ENCODE measurements around the gene AKIRIN2.
"Not testable (repeated sequence)": the region's sequence is repeated elsewhere in the genome, so short reads cannot be mapped to it uniquely, and the experiment has no call there.

AKIRIN2 gene

DNA sequence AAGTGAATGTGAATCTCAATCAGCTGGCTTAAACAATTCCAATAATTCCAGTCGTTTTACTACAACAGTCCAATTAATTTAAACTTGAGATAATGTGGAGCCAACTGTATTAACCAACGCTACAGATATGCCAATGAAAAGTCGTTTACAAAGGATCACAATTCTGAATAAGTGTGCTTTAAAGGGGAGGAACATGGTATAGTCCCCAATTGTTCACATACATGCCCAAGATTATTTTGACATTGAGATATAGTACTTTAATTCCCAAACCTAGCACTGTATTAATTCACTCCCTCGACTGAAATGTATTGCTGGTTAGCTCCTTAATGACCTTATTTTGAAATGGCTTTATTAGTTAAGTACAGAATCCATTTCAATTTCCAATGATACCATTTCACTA lies 2.5 kb downstream of the AKIRIN2 start:
- Histone ChIP-seq H3K9ac (ENCODE audit: low read length) (peak overlapping the region; percentile 96), H3K9me3 (ENCODE audit: control insufficient read depth, insufficient read depth, low read depth, low read length) (no peaks in the 10 kb centered on the region), H3K4me3 (ENCODE audit: low read depth, low read length) (peak overlapping the region; percentile 87), H3K27ac (ENCODE audit: low read depth, low read length) (peak overlapping the region; percentile 28; the same call in 1 of the 2 replicates), H3K4me1 (ENCODE audit: control insufficient read depth, insufficient read depth, low read length) (peaks cover 23% of the 10 kb centered on the region), H3K27me3 (ENCODE audit: control insufficient read depth, insufficient read depth, low read length) (no peaks in the 10 kb centered on the region), H3K36me3 (ENCODE audit: control insufficient read depth, insufficient read depth, low read length) (peaks cover 21% of the 10 kb centered on the region)

- no peaks in the 10 kb centered on the region for H3K27me3 ChIP-seq (ENCODE audit: control insufficient read depth, insufficient read depth, low read length)
- peak overlapping the region; percentile 27 for H3K9ac ChIP-seq (ENCODE audit: low read length)
- peaks cover 29% of the 10 kb centered on the region for H3K4me1 ChIP-seq (ENCODE audit: control insufficient read depth, insufficient read depth, low read length)
- no peaks in the 10 kb centered on the region for H3K9me3 ChIP-seq (ENCODE audit: control insufficient read depth, insufficient read depth, low read depth, low read length)
- H3K4me3 ChIP-seq (ENCODE audit: low read depth, low read length): peak overlapping the region; percentile 87
- H3K36me3 ChIP-seq (ENCODE audit: control insufficient read depth, insufficient read depth, low read length): peaks cover 21% of the 10 kb centered on the region
- 0 out of 2 replicates have a peak overlapping the region, but pooled peaks have one; percentile 28 for H3K27ac ChIP-seq (ENCODE audit: low read depth, low read length)
Observed at GRCh38 chr6:87698547-87699006, 3.5 kb downstream of the AKIRIN2 start.

DNA sequence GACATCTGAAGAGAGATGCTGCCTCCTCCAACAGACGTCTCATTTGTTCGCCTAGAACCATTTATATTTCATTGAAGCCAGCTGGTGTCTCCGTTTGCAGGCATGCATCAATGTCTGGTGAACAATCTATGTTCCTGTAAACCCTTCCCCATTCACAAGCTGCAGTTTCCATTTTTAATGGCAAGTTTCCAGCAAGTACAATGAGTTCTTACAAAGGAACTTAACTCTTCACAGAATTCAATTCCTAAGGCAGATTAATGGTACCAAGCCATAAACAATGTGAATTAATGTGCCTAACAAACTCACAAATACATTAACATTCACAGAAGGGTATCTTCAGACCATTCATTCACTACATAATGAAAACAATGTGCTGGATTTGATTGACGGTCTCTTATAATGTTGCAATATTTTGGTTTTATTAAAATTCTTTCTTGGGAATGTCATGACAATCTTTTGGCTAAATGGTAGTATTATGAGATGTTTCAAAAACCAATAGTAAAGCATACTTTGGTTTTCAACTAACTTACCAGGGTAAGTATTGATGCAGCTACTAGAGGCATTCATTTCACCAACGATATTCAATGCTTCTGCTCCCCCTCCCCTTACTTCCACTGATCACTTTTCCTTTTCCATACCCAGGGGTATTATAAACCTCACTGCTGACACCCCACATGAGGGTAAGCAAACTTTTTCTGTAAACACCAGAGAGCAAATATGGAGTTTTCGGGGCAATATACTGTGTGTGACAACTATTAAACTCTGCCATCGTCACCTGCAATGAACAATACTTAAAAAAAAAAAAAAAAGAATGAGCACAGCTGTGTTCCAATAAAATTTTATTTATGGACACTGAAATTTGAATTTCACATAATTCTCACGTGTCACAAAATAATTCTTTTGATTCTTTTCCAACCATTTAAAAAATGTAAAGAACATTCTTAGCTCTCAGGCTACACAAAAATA lies 4.2 kb downstream of the AKIRIN2 start:
- Histone ChIP-seq H3K27ac (ENCODE audit: low read depth, low read length) (0 out of 2 replicates have a peak overlapping the region, but pooled peaks have one; percentile 28), H3K4me1 (ENCODE audit: control insufficient read depth, insufficient read depth, low read length) (peaks cover 33% of the 10 kb centered on the region), H3K9ac (ENCODE audit: low read length) (peak overlapping the region; percentile 27)

GRCh38 chr6:87696817-87697216 lies 5.2 kb downstream of the AKIRIN2 start:
- H3K36me3 ChIP-seq (ENCODE audit: control insufficient read depth, insufficient read depth, low read length): peaks cover 21% of the 10 kb centered on the region
- not testable (repeated sequence) for H3K27ac ChIP-seq (ENCODE audit: low read depth, low read length); H3K9me3 ChIP-seq (ENCODE audit: control insufficient read depth, insufficient read depth, low read depth, low read length); H3K9ac ChIP-seq (ENCODE audit: low read length); H3K27me3 ChIP-seq (ENCODE audit: control insufficient read depth, insufficient read depth, low read length)
- 0 out of 2 replicates have a peak overlapping the region, but pooled peaks have one; percentile 87 for H3K4me3 ChIP-seq (ENCODE audit: low read depth, low read length)
- peaks cover 42% of the 10 kb centered on the region for H3K4me1 ChIP-seq (ENCODE audit: control insufficient read depth, insufficient read depth, low read length)

More for the DNA sequence above, 4.2 kb downstream of the AKIRIN2 start:
- Histone ChIP-seq H3K9me3 (ENCODE audit: control insufficient read depth, insufficient read depth, low read depth, low read length) (no peaks in the 10 kb centered on the region), H3K36me3 (ENCODE audit: control insufficient read depth, insufficient read depth, low read length) (peaks cover 21% of the 10 kb centered on the region), H3K27me3 (ENCODE audit: control insufficient read depth, insufficient read depth, low read length) (no peaks in the 10 kb centered on the region), H3K4me3 (ENCODE audit: low read depth, low read length) (peak overlapping the region; percentile 87)

DNA sequence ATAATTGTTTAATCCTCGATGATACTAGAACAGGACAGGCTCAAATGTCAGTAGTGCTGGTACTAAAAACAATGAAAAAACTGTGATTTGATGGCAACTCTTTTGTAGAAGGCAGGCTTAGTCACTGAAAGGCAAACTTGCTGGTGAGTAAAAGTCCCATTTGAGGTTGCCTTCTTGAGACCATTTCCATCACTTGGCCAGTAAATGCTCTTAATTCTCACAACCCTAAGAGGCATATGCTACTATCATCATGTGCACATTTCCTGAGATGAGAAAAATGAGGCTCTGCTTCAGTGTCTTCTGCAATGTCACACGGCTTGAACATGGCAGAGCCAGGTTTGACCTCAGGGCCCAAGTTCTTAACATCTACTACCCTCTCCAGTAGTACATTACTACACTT lies 9.9 kb downstream of the AKIRIN2 start:
- no peak overlapping the region for H3K4me3 ChIP-seq (ENCODE audit: low read depth, low read length)
- H3K27me3 ChIP-seq (ENCODE audit: control insufficient read depth, insufficient read depth, low read length): no peaks in the 10 kb centered on the region
- no peaks in the 10 kb centered on the region for H3K9me3 ChIP-seq (ENCODE audit: control insufficient read depth, insufficient read depth, low read depth, low read length)
- no peaks in the 10 kb centered on the region; the same call in none of the 2 replicates for H3K36me3 ChIP-seq (ENCODE audit: control insufficient read depth, insufficient read depth, low read length)
- H3K4me1 ChIP-seq (ENCODE audit: control insufficient read depth, insufficient read depth, low read length): peaks cover 45% of the 10 kb centered on the region
- H3K9ac ChIP-seq (ENCODE audit: low read length): no peak overlapping the region
- no peak overlapping the region for H3K27ac ChIP-seq (ENCODE audit: low read depth, low read length)

DNA sequence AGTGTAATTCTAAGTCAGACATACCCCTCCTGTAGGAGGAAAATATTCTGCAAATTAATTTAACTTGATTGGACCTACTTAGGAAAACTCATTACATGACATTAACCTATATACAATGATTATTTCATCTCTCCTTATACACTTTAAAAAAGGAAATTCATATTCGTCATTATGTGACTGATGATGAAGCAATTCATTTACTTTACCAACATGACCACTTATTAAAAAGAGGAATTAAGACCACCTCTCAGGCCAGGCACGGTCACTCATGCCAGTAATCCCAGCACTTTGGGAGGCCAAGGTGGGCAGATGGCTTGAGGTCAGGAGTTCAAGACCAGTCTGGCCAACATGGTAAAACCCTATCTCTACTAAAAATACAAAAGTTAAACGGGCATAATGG lies 11.6 kb downstream of the AKIRIN2 start:
- Histone ChIP-seq H3K27me3 (ENCODE audit: control insufficient read depth, insufficient read depth, low read length) (no peaks in the 10 kb centered on the region), H3K9ac (ENCODE audit: low read length) (no peak overlapping the region), H3K4me1 (ENCODE audit: control insufficient read depth, insufficient read depth, low read length) (peaks cover 38% of the 10 kb centered on the region), H3K9me3 (ENCODE audit: control insufficient read depth, insufficient read depth, low read depth, low read length) (no peaks in the 10 kb centered on the region), H3K4me3 (ENCODE audit: low read depth, low read length) (no peak overlapping the region), H3K27ac (ENCODE audit: low read depth, low read length) (no peak overlapping the region), H3K36me3 (ENCODE audit: control insufficient read depth, insufficient read depth, low read length) (peaks cover 3% of the 10 kb centered on the region; the same call in 1 of the 2 replicates)

DNA sequence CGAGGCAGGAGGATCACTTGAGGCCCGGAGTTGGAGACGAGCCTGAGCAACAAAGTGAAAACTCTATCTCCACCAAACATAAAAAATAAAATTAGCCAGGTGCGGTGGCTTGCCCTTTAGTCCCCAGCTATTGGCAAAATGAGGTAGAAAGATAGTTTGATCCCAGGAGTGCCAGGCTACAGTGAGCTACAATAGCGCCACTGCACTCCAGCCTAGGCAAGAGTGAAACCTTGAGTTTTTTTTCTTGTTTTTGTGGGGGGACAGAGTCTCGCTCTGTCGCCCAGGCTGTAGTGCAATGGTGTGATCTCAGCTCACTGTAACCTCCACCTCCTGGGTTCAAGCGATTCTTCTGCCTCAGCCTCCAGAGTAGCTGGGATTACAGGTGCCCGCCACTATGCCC lies 14.1 kb downstream of the AKIRIN2 start:
- H3K36me3 ChIP-seq (ENCODE audit: control insufficient read depth, insufficient read depth, low read length); H3K4me3 ChIP-seq (ENCODE audit: low read depth, low read length); H3K27ac ChIP-seq (ENCODE audit: low read depth, low read length); H3K9ac ChIP-seq (ENCODE audit: low read length); H3K27me3 ChIP-seq (ENCODE audit: control insufficient read depth, insufficient read depth, low read length); H3K9me3 ChIP-seq (ENCODE audit: control insufficient read depth, insufficient read depth, low read depth, low read length): not testable (repeated sequence)
- H3K4me1 ChIP-seq (ENCODE audit: control insufficient read depth, insufficient read depth, low read length): peaks cover 24% of the 10 kb centered on the region

DNA sequence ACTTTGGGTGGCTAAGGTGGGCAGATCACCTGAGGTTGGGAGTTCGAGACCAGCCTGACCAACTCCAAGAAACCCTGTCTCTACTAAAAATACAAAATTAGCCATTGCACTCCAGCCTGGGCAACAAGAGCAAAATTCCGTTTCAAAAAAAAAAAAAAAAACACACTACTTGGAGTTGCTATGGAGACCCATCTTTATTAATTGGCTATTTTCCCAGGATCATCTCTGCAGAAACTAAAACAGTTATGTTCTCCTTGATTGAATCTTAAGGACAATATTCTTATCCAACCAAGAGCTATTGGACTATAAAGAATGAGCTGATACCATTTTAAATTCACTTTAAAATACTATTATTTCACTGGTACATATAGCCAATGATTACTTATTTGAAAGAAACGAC lies 14.7 kb downstream of the AKIRIN2 start:
- no peaks in the 10 kb centered on the region for H3K9me3 ChIP-seq (ENCODE audit: control insufficient read depth, insufficient read depth, low read depth, low read length)
- no peaks in the 10 kb centered on the region for H3K27me3 ChIP-seq (ENCODE audit: control insufficient read depth, insufficient read depth, low read length)
- H3K4me3 ChIP-seq (ENCODE audit: low read depth, low read length): no peak overlapping the region
- no peak overlapping the region for H3K27ac ChIP-seq (ENCODE audit: low read depth, low read length)
- no peak overlapping the region for H3K9ac ChIP-seq (ENCODE audit: low read length)
- H3K36me3 ChIP-seq (ENCODE audit: control insufficient read depth, insufficient read depth, low read length): peaks cover 6% of the 10 kb centered on the region; the same call in 1 of the 2 replicates
- peaks cover 20% of the 10 kb centered on the region for H3K4me1 ChIP-seq (ENCODE audit: control insufficient read depth, insufficient read depth, low read length)

- not testable (repeated sequence) for H3K4me3 ChIP-seq (ENCODE audit: low read depth, low read length); H3K9me3 ChIP-seq (ENCODE audit: control insufficient read depth, insufficient read depth, low read depth, low read length)
- peaks cover 15% of the 10 kb centered on the region for H3K4me1 ChIP-seq (ENCODE audit: control insufficient read depth, insufficient read depth, low read length)
Observed at GRCh38 chr6:87686636-87687205, 15.3 kb downstream of the AKIRIN2 start.

DNA sequence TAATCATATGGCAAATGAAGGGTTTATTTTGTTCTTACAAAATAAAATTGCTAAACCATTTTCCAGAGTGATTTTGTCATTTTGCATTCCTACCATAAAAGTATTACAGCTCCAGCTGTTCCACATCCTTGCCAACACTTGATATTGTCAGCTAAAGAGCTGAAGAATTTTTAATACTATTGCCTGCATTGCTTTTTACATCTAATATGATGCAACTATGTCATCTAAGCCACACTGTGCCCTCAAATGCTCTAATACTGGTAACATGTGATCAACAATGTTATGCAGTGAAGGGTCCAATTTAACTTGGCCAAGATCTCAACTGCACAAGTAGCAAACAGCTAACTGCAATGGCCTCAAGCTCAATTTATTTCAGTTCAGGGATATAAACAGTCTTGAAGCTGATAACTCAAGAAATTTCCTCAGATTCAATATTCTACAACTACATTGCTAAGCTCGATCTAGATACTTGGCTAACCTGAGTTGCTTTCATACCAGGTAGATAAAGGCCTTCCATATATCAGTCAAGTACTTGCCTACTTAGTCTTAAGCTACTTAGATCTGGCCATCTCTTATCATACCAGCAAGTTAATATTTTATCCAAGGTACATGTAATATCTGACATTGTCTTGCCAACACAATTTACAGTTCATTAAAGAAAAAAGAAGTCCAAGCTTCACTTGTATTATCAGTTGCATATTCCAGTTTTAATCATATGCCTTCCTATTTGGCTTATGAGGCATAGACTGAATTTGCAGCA lies 17.0 kb downstream of the AKIRIN2 start:
- peaks cover 19% of the 10 kb centered on the region for H3K36me3 ChIP-seq (ENCODE audit: control insufficient read depth, insufficient read depth, low read length)
- H3K27ac ChIP-seq (ENCODE audit: low read depth, low read length): no peak overlapping the region
- H3K9ac ChIP-seq (ENCODE audit: low read length): no peak overlapping the region
- H3K27me3 ChIP-seq (ENCODE audit: control insufficient read depth, insufficient read depth, low read length): no peaks in the 10 kb centered on the region
- H3K4me1 ChIP-seq (ENCODE audit: control insufficient read depth, insufficient read depth, low read length): 0 out of 2 replicates have a peak, but pooled peaks cover under 1% of the 10 kb centered on the region
- no peak overlapping the region for H3K4me3 ChIP-seq (ENCODE audit: low read depth, low read length)
- no peaks in the 10 kb centered on the region for H3K9me3 ChIP-seq (ENCODE audit: control insufficient read depth, insufficient read depth, low read depth, low read length)

More at GRCh38 chr6:87686636-87687205, 15.3 kb downstream of the AKIRIN2 start:
- H3K27me3 ChIP-seq (ENCODE audit: control insufficient read depth, insufficient read depth, low read length); H3K27ac ChIP-seq (ENCODE audit: low read depth, low read length); H3K36me3 ChIP-seq (ENCODE audit: control insufficient read depth, insufficient read depth, low read length); H3K9ac ChIP-seq (ENCODE audit: low read length): not testable (repeated sequence)
